ENCODE measurements around the gene PRKCA.

PRKCA gene

GRCh38 chr17:66677201-66677981 lies 375.0 kb downstream of the PRKCA start:
- Histone ChIP-seq H3K27ac (ENCODE audit: low read length) (no peak overlapping the region), H3K36me3 (replicated peaks; ENCODE audit: low read depth, low read length) (no peaks in the 10 kb centered on the region), H2AFZ (ENCODE audit: low read depth, low read length) (no peak overlapping the region), H3K79me2 (ENCODE audit: low read length) (no peaks in the 10 kb centered on the region), H3K9me3 (ENCODE audit: insufficient read depth, low read length) (no peaks in the 10 kb centered on the region), H3K27me3 (ENCODE audit: low read depth, low read length) (peaks cover 2% of the 10 kb centered on the region; the same call in 1 of the 2 replicates), H3K4me2 (ENCODE audit: low read length) (no peak overlapping the region), H3K4me1 (ENCODE audit: low read length) (no peaks in the 10 kb centered on the region), H3K9ac (ENCODE audit: low read length) (no peak overlapping the region), H4K20me1 (ENCODE audit: insufficient read depth, low read length) (no peaks in the 10 kb centered on the region), H3K4me3 (ENCODE audit: low read length) (no peak overlapping the region)
- no peak for TF ChIP-seq EZH2phosphoT487 (IDR thresholded peaks at IDR 0.05; ENCODE audit: low read depth)
- TF ChIP-seq, protein P1, sequence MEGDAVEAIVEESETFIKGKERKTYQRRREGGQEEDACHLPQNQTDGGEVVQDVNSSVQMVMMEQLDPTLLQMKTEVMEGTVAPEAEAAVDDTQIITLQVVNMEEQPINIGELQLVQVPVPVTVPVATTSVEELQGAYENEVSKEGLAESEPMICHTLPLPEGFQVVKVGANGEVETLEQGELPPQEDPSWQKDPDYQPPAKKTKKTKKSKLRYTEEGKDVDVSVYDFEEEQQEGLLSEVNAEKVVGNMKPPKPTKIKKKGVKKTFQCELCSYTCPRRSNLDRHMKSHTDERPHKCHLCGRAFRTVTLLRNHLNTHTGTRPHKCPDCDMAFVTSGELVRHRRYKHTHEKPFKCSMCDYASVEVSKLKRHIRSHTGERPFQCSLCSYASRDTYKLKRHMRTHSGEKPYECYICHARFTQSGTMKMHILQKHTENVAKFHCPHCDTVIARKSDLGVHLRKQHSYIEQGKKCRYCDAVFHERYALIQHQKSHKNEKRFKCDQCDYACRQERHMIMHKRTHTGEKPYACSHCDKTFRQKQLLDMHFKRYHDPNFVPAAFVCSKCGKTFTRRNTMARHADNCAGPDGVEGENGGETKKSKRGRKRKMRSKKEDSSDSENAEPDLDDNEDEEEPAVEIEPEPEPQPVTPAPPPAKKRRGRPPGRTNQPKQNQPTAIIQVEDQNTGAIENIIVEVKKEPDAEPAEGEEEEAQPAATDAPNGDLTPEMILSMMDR (IDR thresholded peaks at IDR 0.05; ENCODE audit: low read depth, low read length), result no peak

DNA sequence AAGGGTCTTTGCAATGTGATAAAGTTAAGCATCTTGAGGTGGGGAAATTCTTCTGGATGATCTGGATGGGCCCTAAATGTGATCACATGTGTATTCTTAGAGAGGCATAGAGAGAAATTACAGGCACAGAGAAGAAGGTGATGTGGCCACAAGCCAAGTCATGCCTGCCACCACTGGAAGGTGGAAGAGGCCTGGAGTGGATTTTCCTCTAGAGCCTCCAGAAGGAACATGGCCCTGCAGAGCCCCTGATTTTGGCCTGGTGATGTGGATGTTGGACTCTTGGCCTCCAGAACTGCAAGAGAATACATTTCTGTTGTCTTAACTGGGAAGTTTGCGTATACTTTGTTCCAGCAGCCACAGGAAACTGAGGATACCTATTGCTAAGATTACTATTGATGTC lies 375.6 kb downstream of the PRKCA start:
- H4K20me1 ChIP-seq (ENCODE audit: insufficient read depth, low read length), result no peaks in the 10 kb centered on the region
- H3K79me2 ChIP-seq (ENCODE audit: low read length), result no peaks in the 10 kb centered on the region

DNA sequence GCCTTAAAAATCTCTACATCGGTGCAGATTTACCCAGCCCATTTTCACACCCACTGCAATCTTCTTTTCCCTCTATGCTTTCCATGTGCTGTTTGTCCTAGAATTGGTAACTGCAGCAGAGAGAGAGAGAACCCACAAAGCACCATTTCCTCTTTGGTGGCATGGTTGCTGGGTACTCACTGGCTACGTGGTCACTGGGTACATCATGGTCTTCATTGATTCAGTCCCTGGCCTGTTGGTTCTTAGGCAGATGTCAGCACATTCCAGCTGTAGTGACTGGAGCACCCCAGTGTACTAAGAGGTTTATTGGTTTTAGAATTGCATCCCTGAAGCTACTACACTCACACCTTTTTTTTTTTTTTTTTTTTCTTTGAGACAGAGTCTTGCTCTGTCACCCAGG lies 376.4 kb downstream of the PRKCA start:
- H3K4me2 ChIP-seq (ENCODE audit: low read length), result no peak overlapping the region
- no peak for TF ChIP-seq EZH2phosphoT487 (IDR thresholded peaks at IDR 0.05; ENCODE audit: low read depth)
- TF ChIP-seq, protein P1 (IDR thresholded peaks at IDR 0.05; ENCODE audit: low read depth, low read length), result no peak
- H3K4me1 ChIP-seq (ENCODE audit: low read length), result no peaks in the 10 kb centered on the region
- H3K79me2 ChIP-seq (ENCODE audit: low read length), result no peaks in the 10 kb centered on the region
- H2AFZ ChIP-seq (ENCODE audit: low read depth, low read length), result no peak overlapping the region
- H3K9ac ChIP-seq (ENCODE audit: low read length), result no peak overlapping the region
- H3K27me3 ChIP-seq (ENCODE audit: low read depth, low read length), result peaks cover 4% of the 10 kb centered on the region; the same call in 1 of the 2 replicates
- no peaks in the 10 kb centered on the region for H3K36me3 ChIP-seq (replicated peaks; ENCODE audit: low read depth, low read length)
- H4K20me1 ChIP-seq (ENCODE audit: insufficient read depth, low read length), result no peaks in the 10 kb centered on the region
- no peaks in the 10 kb centered on the region for H3K9me3 ChIP-seq (ENCODE audit: insufficient read depth, low read length)
- H3K27ac ChIP-seq (ENCODE audit: low read length), result no peak overlapping the region
- no peak overlapping the region for H3K4me3 ChIP-seq (ENCODE audit: low read length)

More for the DNA sequence above, 375.6 kb downstream of the PRKCA start:
- no peak overlapping the region for H3K4me2 ChIP-seq (ENCODE audit: low read length)
- no peaks in the 10 kb centered on the region for H3K9me3 ChIP-seq (ENCODE audit: insufficient read depth, low read length)
- H3K4me1 ChIP-seq (ENCODE audit: low read length), result no peaks in the 10 kb centered on the region
- H3K4me3 ChIP-seq (ENCODE audit: low read length), result no peak overlapping the region
- H3K36me3 ChIP-seq (replicated peaks; ENCODE audit: low read depth, low read length), result no peaks in the 10 kb centered on the region
- H3K9ac ChIP-seq (ENCODE audit: low read length), result no peak overlapping the region
- peaks cover 4% of the 10 kb centered on the region; the same call in 1 of the 2 replicates for H3K27me3 ChIP-seq (ENCODE audit: low read depth, low read length)
- TF ChIP-seq EZH2phosphoT487 (IDR thresholded peaks at IDR 0.05; ENCODE audit: low read depth), result no peak
- TF ChIP-seq, protein P1 (IDR thresholded peaks at IDR 0.05; ENCODE audit: low read depth, low read length), result no peak
- H2AFZ ChIP-seq (ENCODE audit: low read depth, low read length), result no peak overlapping the region
- no peak overlapping the region for H3K27ac ChIP-seq (ENCODE audit: low read length)

DNA sequence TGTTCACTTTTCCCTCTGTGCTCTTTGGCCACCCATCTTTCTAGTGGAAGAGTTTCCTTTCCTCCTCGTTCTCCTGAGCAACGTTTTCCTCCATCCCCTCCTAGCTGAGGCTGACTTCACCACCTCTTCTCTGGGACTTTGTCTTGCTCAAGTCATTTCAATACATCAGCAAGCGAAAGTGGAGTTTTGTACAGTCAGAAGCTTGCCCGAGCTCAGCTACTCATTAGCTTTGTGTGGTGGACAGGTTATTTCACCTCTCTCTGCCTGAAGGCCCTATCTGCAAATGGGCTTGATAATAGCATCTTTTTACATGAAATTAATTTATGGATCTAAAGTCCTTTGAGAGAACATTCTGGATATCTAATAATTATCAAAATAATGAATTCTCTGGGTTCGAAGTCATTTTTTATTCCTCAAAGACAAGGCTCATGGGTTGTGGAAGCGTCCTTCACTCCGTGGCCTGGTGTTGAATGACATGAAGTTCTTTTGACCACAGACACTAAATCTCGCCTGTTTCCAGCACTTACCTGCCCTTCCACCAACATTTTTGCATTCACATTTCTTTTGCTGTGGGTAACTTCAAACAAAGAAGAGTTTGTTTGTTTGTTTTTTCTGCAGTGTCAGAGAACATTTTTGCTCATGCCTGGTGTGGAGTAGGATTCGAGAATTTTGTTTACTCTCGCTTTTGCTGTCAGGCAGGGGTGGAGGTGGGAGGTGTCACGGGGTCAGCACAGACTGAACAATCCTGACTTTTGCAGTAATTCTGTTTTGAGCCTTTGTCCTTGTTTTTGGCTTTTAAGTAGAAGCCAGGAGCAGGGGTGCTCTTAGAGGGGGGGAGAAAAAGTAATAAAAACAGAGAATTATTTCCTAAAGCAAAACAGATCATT lies 377.5 kb downstream of the PRKCA start:
- H3K4me2 ChIP-seq (ENCODE audit: low read length), result no peak overlapping the region
- no peak overlapping the region for H3K27ac ChIP-seq (ENCODE audit: low read length)
- H3K4me3 ChIP-seq (ENCODE audit: low read length), result no peak overlapping the region

More for the DNA sequence above, 377.5 kb downstream of the PRKCA start:
- Histone ChIP-seq H3K9ac (ENCODE audit: low read length) (no peak overlapping the region), H3K9me3 (ENCODE audit: insufficient read depth, low read length) (no peaks in the 10 kb centered on the region), H3K79me2 (ENCODE audit: low read length) (no peaks in the 10 kb centered on the region), H3K4me1 (ENCODE audit: low read length) (no peaks in the 10 kb centered on the region), H3K27me3 (ENCODE audit: low read depth, low read length) (peaks cover 7% of the 10 kb centered on the region), H4K20me1 (ENCODE audit: insufficient read depth, low read length) (no peaks in the 10 kb centered on the region), H2AFZ (ENCODE audit: low read depth, low read length) (no peak overlapping the region), H3K36me3 (replicated peaks; ENCODE audit: low read depth, low read length) (no peaks in the 10 kb centered on the region)
- TF ChIP-seq EZH2phosphoT487 (IDR thresholded peaks at IDR 0.05; ENCODE audit: low read depth), result no peak
- TF ChIP-seq, protein P1 (IDR thresholded peaks at IDR 0.05; ENCODE audit: low read depth, low read length), result no peak
